ENCODE results near the gene UBE2J2. TPM values are rescaled to one million over a fixed set of nuclear protein-coding genes. Genes with fewer than 3 reads are reported as not detected.

The UBE2J2 gene
- total RNA-seq, 1 experiment from 2014 or later, result 83.4 TPM

DNA sequence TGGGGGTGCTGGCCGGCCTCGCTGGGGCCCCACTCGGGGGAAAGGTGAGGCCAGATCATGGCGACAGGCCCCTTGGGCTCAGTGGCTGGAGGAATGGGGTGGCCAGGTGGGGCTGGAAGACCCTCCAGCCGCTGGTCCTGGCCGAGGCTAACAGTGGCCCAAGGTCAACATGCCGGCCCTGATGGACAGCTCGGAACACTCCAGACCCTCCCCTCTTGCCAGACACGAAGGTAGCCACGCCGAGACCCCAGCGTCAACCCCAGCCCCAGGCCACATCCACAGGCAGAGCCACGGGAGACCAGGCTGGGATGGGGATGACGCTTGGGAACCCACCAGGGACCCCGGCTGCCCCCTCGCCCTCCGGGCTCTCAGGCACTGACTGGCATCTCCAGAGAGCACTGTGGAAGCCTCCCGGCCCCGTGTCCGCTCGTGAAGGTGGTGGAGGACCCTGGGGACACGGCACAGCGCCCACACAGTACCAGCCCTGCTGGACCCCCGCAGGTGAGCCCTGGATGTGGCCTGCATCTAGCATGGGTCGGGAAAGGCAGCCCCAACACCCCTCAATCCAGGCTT is 26.2 kb downstream of the UBE2J2 start:
- no CpG with 5 or more reads among the region's 25 CpGs for WGBS (ENCODE audit: extremely low coverage, insufficient read length, low lambda C conversion rate)
- Histone ChIP-seq H3K4me2 (ENCODE audit: insufficient read depth, insufficient read length, low read length) (no peak overlapping the region), H3K14ac (ENCODE audit: insufficient read depth, low read length) (no peak overlapping the region)

More for the DNA sequence above, 26.2 kb downstream of the UBE2J2 start:
- Histone ChIP-seq H3K56ac (ENCODE audit: insufficient read length, low read depth, low read length) (no peak overlapping the region), H3K27ac (ENCODE audit: insufficient read length, low read depth, low read length) (no peak overlapping the region), H3K23me2 (ENCODE audit: insufficient read length, low read depth, low read length, poor library complexity, severe bottlenecking) (no peaks in the 10 kb centered on the region), H3K9ac (ENCODE audit: extremely low read depth, insufficient read length, low read length) (no peak overlapping the region), H3K9me3 (ENCODE audit: control insufficient read depth, low read depth, low read length) (no peaks in the 10 kb centered on the region), H4K5ac (ENCODE audit: insufficient read length, low read depth, low read length) (no peak overlapping the region), H3K4ac (ENCODE audit: low read depth, low read length) (no peak overlapping the region), H2BK20ac (ENCODE audit: low read depth, low read length, poor library complexity, severe bottlenecking) (no peak overlapping the region), H3K18ac (ENCODE audit: insufficient read length, low read depth, low read length) (no peak overlapping the region), H3K4me1 (ENCODE audit: insufficient read depth, low read length) (no peaks in the 10 kb centered on the region), H2AK5ac (ENCODE audit: insufficient read length, low read length) (no peak overlapping the region), H4K20me1 (ENCODE audit: control insufficient read depth, insufficient read depth, insufficient read length) (no peaks in the 10 kb centered on the region), H3K79me2 (ENCODE audit: insufficient read depth, low read length) (no peaks in the 10 kb centered on the region), H3K79me1 (ENCODE audit: insufficient read depth, low read depth, low read length, poor library complexity, severe bottlenecking) (no peaks in the 10 kb centered on the region), H2BK15ac (ENCODE audit: low read depth, low read length) (no peak overlapping the region), H3K23ac (ENCODE audit: insufficient read length, low read depth, low read length) (no peak overlapping the region), H3T11ph (ENCODE audit: low read length) (no peak overlapping the region), H2BK5ac (ENCODE audit: insufficient read length, low read length) (no peak overlapping the region), H3K27me3 (ENCODE audit: insufficient read depth, low read length) (no peaks in the 10 kb centered on the region), H4K8ac (replicated peaks; ENCODE audit: insufficient read length, low read depth, low read length) (no peak overlapping the region), H2BK12ac (ENCODE audit: insufficient read length, low read depth, low read length) (no peak overlapping the region), H2AFZ (ENCODE audit: low read length) (no peak overlapping the region), H4K91ac (ENCODE audit: insufficient read length, low read depth, low read length) (no peak overlapping the region), H2BK120ac (ENCODE audit: low read depth, low read length, poor library complexity, severe bottlenecking) (no peak overlapping the region)
- no peak for DNase-seq
- no peaks in the 10 kb centered on the region for H3K9me3 Mint-ChIP-seq
- peaks cover 16% of the 10 kb centered on the region for H3K27me3 Mint-ChIP-seq (ENCODE audit: low read depth)
- TF ChIP-seq, protein P1, sequence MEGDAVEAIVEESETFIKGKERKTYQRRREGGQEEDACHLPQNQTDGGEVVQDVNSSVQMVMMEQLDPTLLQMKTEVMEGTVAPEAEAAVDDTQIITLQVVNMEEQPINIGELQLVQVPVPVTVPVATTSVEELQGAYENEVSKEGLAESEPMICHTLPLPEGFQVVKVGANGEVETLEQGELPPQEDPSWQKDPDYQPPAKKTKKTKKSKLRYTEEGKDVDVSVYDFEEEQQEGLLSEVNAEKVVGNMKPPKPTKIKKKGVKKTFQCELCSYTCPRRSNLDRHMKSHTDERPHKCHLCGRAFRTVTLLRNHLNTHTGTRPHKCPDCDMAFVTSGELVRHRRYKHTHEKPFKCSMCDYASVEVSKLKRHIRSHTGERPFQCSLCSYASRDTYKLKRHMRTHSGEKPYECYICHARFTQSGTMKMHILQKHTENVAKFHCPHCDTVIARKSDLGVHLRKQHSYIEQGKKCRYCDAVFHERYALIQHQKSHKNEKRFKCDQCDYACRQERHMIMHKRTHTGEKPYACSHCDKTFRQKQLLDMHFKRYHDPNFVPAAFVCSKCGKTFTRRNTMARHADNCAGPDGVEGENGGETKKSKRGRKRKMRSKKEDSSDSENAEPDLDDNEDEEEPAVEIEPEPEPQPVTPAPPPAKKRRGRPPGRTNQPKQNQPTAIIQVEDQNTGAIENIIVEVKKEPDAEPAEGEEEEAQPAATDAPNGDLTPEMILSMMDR (conservative IDR thresholded peaks at IDR 0.05), result no peak
- H3K4me3 Mint-ChIP-seq, result no peak overlapping the region
- no peak overlapping the region for H3K27ac Mint-ChIP-seq
- H3K4me1 Mint-ChIP-seq, result peaks cover 0 to 2% of the 10 kb centered on the region in 2 experiments; a peak in 1 of 4 replicates
- H3K36me3 Mint-ChIP-seq (ENCODE audit: insufficient read depth in 1 of 3, low read depth in 3 of 3), result peaks cover 0 to 8% (median 5%) of the 10 kb centered on the region in 3 experiments; a peak in 5 of 7 replicates

Data from H9 (cell line).